CD14-positive monocyte (primary cell): ENCODE data around the gene DIS3L2. TPM values are rescaled to one million over a fixed set of nuclear protein-coding genes. Genes with fewer than 3 reads are reported as not detected.
"Not testable (repeated sequence)": the region's sequence is repeated elsewhere in the genome, so short reads cannot be mapped to it uniquely, and the experiment has no call there.

Experiments
- DNase-seq, 3 donors: peaks; one replicate each; pipeline ENCODE4 v3.0.0-alpha.2; 2011 to 2022
- H2AFZ ChIP-seq: 2 replicates; pipeline ENCODE4 v1.6.0; 2012; ENCODE audit warnings: mild to moderate bottlenecking, low read depth, low read length, inconsistent platforms; ENCODE audit not compliant: insufficient read depth, poor library complexity, severe bottlenecking
- H3K27ac ChIP-seq, 2 donors: 1 replicate in 1 of 2; 2 replicates in 1 of 2; pipeline ENCODE4 v1.5.1; 2012 to 2013; ENCODE audit warnings: low read length in 2 of 2, control low read depth in 1 of 2, inconsistent platforms in 1 of 2, low read depth in 1 of 2, mild to moderate bottlenecking in 1 of 2
- H3K27me3 ChIP-seq, 2 donors: one replicate each; pipeline versions ENCODE4 v1.6.0 to v1.6.1; 2011 to 2013; ENCODE audit warnings: low read length in 2 of 2; ENCODE audit not compliant: control insufficient read depth in 2 of 2, insufficient read depth in 2 of 2
- H3K36me3 ChIP-seq, 2 donors: replicated peaks in 1 of 2; 1 replicate in 1 of 2; 2 replicates in 1 of 2; pipeline versions ENCODE4 v1.5.1 to v1.6.1; 2012 to 2013; ENCODE audit warnings: low read length in 2 of 2, control low read depth in 1 of 2, inconsistent platforms in 1 of 2, mild to moderate bottlenecking in 1 of 2; ENCODE audit not compliant: insufficient read depth in 2 of 2, control insufficient read depth in 1 of 2
- H3K4me1 ChIP-seq, 2 donors: 1 replicate in 1 of 2; 2 replicates in 1 of 2; pipeline versions ENCODE4 v1.5.1 to v1.6.1; 2012 to 2013; ENCODE audit warnings: low read length in 2 of 2, control low read depth in 1 of 2, inconsistent platforms in 1 of 2, mild to moderate bottlenecking in 1 of 2, moderate library complexity in 1 of 2; ENCODE audit not compliant: insufficient read depth in 2 of 2, control insufficient read depth in 1 of 2
- H3K4me2 ChIP-seq: replicated peaks from 2 replicates; pipeline ENCODE3; 2012; ENCODE audit warnings: low read length, moderate library complexity, mild to moderate bottlenecking; ENCODE audit not compliant: poor library complexity, severe bottlenecking; ENCODE audit errors: extremely low read depth
- H3K4me3 ChIP-seq, 3 experiments: fragments of 200-600 bp in 1 of 3; sonication (generic) in 1 of 3; replicated peaks in 1 of 3; 1 replicate in 2 of 3; 2 replicates in 1 of 3; pipeline ENCODE4 v1.5.1; 2011 to 2013; ENCODE audit warnings: low read length in 3 of 3, mild to moderate bottlenecking in 3 of 3, control low read depth in 2 of 3, low read depth in 2 of 3, inconsistent platforms in 1 of 3, moderate library complexity in 1 of 3
- H3K79me2 ChIP-seq: 2 replicates; pipeline ENCODE4 v1.6.0; 2012; ENCODE audit warnings: mild to moderate bottlenecking, control low read depth, inconsistent platforms, low read length, moderate library complexity; ENCODE audit not compliant: insufficient read depth
- H3K9ac ChIP-seq: 2 replicates; pipeline ENCODE4 v1.6.0; 2017; ENCODE audit warnings: low read length, mild to moderate bottlenecking; ENCODE audit not compliant: insufficient read depth, poor library complexity, severe bottlenecking
- H3K9me3 ChIP-seq, 2 donors: replicated peaks in 1 of 2; 1 replicate in 1 of 2; 2 replicates in 1 of 2; pipeline versions ENCODE4 v1.5.1 to v1.6.1; 2012 to 2013; ENCODE audit warnings: low read length in 2 of 2, control low read depth in 1 of 2; ENCODE audit not compliant: control insufficient read depth in 1 of 2, insufficient read depth in 1 of 2
- H4K20me1 ChIP-seq: 2 replicates; pipeline ENCODE4 v1.6.0; 2012; ENCODE audit warnings: mild to moderate bottlenecking, low read length, control low read depth, moderate library complexity; ENCODE audit not compliant: insufficient read depth
- H3K27ac Mint-ChIP-seq, 7 donors: one replicate each; pipeline ENCODE4 v1.8.0; 2020; ENCODE audit warnings: mild to moderate bottlenecking in 7 of 7, mixed read lengths in 7 of 7, moderate library complexity in 6 of 7, inconsistent platforms in 2 of 7
- H3K27me3 Mint-ChIP-seq, 3 donors: one replicate each; pipeline ENCODE4 v1.8.0; 2021 to 2022; ENCODE audit warnings: low read depth in 3 of 3, mild to moderate bottlenecking in 3 of 3, mixed read lengths in 3 of 3, moderate library complexity in 3 of 3, inconsistent platforms in 1 of 3
- H3K36me3 Mint-ChIP-seq, 2 donors: one replicate each; pipeline ENCODE4 v1.8.0; 2020; ENCODE audit warnings: mixed read lengths in 2 of 2, inconsistent platforms in 1 of 2, mild to moderate bottlenecking in 1 of 2
- H3K4me1 Mint-ChIP-seq: one replicate; pipeline ENCODE4 v1.8.0; 2020; ENCODE audit warnings: mild to moderate bottlenecking, mixed read lengths
- H3K4me3 Mint-ChIP-seq, 2 donors: one replicate each; pipeline ENCODE4 v1.8.0; 2020; ENCODE audit warnings: mild to moderate bottlenecking in 2 of 2, mixed read lengths in 2 of 2, moderate library complexity in 1 of 2
- H3K9me3 Mint-ChIP-seq, 7 donors: one replicate each; pipeline ENCODE4 v1.8.0; 2020 to 2022; ENCODE audit warnings: mixed read lengths in 7 of 7, mild to moderate bottlenecking in 6 of 7, moderate library complexity in 6 of 7, inconsistent platforms in 2 of 7
- CTCF ChIP-seq: fragments of 200-600 bp; IDR thresholded peaks from one replicate; pipeline ENCODE4 v1.8.0; 2022; ENCODE audit warnings: antibody characterized with exemption, mild to moderate bottlenecking
- WGBS: methylation state at CpG from one replicate; pipeline ENCODE4 v1.1.5; 2013; ENCODE audit warnings: missing lambda C conversion rate; ENCODE audit not compliant: insufficient coverage; 5-methylcytosine and 5-hydroxymethylcytosine counted together
- intact Hi-C, 2 donors: fragments of 100-400 bp; cut with micrococcal nuclease; formaldehyde crosslinking; loops; one replicate each; pipeline versions ENCODE4 v1.15.0 to v1.15.1; 2023
- polyA plus RNA-seq, 3 donors: library from polyadenylated mRNA; depleted of rRNA in 1 of 3; unstranded in 2 of 3; stranded (reverse) in 1 of 3; fragments of 300-500 nt in 2 of 3; fragments of >200 nt in 1 of 3; fragmentation: Illumina TruSeq in 2 of 3; gene quantifications; 1 replicate in 2 of 3; 2 replicates in 1 of 3; pipeline ENCODE4 v1.2.3, GENCODE V29; 2012 to 2021

DIS3L2 gene
- polyA plus RNA-seq, 3 donors: 6.0 to 21.7 (median 6.4) TPM

GRCh38 chr2:232361646-232362045, 400.1 kb downstream of the DIS3L2 start:
- H3K4me1 ChIP-seq: peaks cover 8 to 9% of the 10 kb centered on the region in 2 donors
- no peak overlapping the region for H2AFZ ChIP-seq
- WGBS: 100% methylated on average over 3 of the region's 5 CpGs
- Mint-ChIP-seq H3K27me3 (peaks cover 3 to 6% (median 4%) of the 10 kb centered on the region in 3 donors), H3K4me3 (no peak overlapping the region), H3K4me1 (peaks cover 16% of the 10 kb centered on the region), H3K9me3 (peaks cover 7 to 17% (median 14%) of the 10 kb centered on the region in 7 donors), H3K27ac (no peak overlapping the region), H3K36me3 (no peaks in the 10 kb centered on the region)
- peaks cover 11 to 18% of the 10 kb centered on the region in 2 donors for H3K9me3 ChIP-seq
- no peak overlapping the region for H3K27ac ChIP-seq
- H3K79me2 ChIP-seq: no peaks in the 10 kb centered on the region
- no peak for DNase-seq
- H3K4me3 ChIP-seq: no peak overlapping the region
- no peak overlapping the region for H3K9ac ChIP-seq
- H4K20me1 ChIP-seq: no peaks in the 10 kb centered on the region
- no peaks in the 10 kb centered on the region for H3K36me3 ChIP-seq
- no peaks in the 10 kb centered on the region for H3K27me3 ChIP-seq
- TF ChIP-seq CTCF: no peak
- no peak overlapping the region for H3K4me2 ChIP-seq
- intact Hi-C loops: no loop called here

- Histone ChIP-seq H2AFZ (no peak overlapping the region), H3K36me3 (no peaks in the 10 kb centered on the region), H3K27me3 (no peaks in the 10 kb centered on the region), H3K79me2 (no peaks in the 10 kb centered on the region), H3K9ac (no peak overlapping the region), H3K4me3 (no peak overlapping the region), H4K20me1 (no peaks in the 10 kb centered on the region), H3K9me3 (peaks cover 11 to 18% of the 10 kb centered on the region in 2 donors), H3K4me1 (peaks cover 8 to 9% of the 10 kb centered on the region in 2 donors), H3K4me2 (no peak overlapping the region), H3K27ac (no peak overlapping the region)
- H3K4me3 Mint-ChIP-seq: no peak overlapping the region
- peaks cover 7 to 17% (median 13%) of the 10 kb centered on the region in 7 donors for H3K9me3 Mint-ChIP-seq
- WGBS: 58% methylated on average over 6 of the region's 8 CpGs
- no peak overlapping the region for H3K27ac Mint-ChIP-seq
- DNase-seq: no peak
- H3K27me3 Mint-ChIP-seq: peaks cover 3 to 5% (median 4%) of the 10 kb centered on the region in 3 donors
- H3K36me3 Mint-ChIP-seq: no peaks in the 10 kb centered on the region
- intact Hi-C loops: no loop called here
- no peak for TF ChIP-seq CTCF
- H3K4me1 Mint-ChIP-seq: peaks cover 16% of the 10 kb centered on the region
Observed at GRCh38 chr2:232362174-232362900, 400.8 kb downstream of the DIS3L2 start.

- H3K36me3 ChIP-seq, H3K79me2 ChIP-seq, H3K27ac ChIP-seq, intact Hi-C loops, H3K27me3 ChIP-seq, H3K4me1 ChIP-seq, DNase-seq, H3K27me3 Mint-ChIP-seq, H4K20me1 ChIP-seq, H3K36me3 Mint-ChIP-seq: not testable (repeated sequence)
- Histone ChIP-seq H3K4me2 (peak overlapping the region; percentile 75), H3K9ac (peak overlapping the region; percentile 71), H3K9me3 (peaks cover 11 to 18% of the 10 kb centered on the region in 2 donors), H2AFZ (peak overlapping the region; percentile 93), H3K4me3 (peak overlapping the region; percentile 2 to 72 (median 45))
- Mint-ChIP-seq H3K9me3 (peaks cover 7 to 17% (median 13%) of the 10 kb centered on the region in 7 donors), H3K4me1 (peaks cover 16% of the 10 kb centered on the region), H3K27ac (peak overlapping the region in 2 of 7 donors; percentile 10 to 17), H3K4me3 (peak overlapping the region; percentile 85 to 94)
- 63% methylated on average over 11 of the region's 12 CpGs for WGBS
Observed at GRCh38 chr2:232363064-232363783, 401.7 kb downstream of the DIS3L2 start.
